Esophagus squamous epithelium (tissue), 4 donors: ENCODE results near the gene RBM6.

ENCODE experiments used
- POLR2A ChIP-seq, 4 donors: fragments of 450-650 bp; IDR thresholded peaks; one replicate each; pipeline ENCODE4 v1.6.1; 2017; ENCODE audit warnings: antibody characterized with exemption in 4 of 4, mild to moderate bottlenecking in 4 of 4, moderate library complexity in 3 of 4
- TF ChIP-seq, protein P1 (sequence below), 6 experiments: fragments of 450-650 bp in 4 of 6; fragments of 200-600 bp in 2 of 6; sonication (generic) in 2 of 6; IDR thresholded peaks; one replicate each; pipeline ENCODE4 v1.5.1; 2016 to 2019; ENCODE audit warnings: antibody characterized with exemption in 6 of 6, mild to moderate bottlenecking in 4 of 6, moderate library complexity in 4 of 6

- TF ChIP-seq, protein P1, sequence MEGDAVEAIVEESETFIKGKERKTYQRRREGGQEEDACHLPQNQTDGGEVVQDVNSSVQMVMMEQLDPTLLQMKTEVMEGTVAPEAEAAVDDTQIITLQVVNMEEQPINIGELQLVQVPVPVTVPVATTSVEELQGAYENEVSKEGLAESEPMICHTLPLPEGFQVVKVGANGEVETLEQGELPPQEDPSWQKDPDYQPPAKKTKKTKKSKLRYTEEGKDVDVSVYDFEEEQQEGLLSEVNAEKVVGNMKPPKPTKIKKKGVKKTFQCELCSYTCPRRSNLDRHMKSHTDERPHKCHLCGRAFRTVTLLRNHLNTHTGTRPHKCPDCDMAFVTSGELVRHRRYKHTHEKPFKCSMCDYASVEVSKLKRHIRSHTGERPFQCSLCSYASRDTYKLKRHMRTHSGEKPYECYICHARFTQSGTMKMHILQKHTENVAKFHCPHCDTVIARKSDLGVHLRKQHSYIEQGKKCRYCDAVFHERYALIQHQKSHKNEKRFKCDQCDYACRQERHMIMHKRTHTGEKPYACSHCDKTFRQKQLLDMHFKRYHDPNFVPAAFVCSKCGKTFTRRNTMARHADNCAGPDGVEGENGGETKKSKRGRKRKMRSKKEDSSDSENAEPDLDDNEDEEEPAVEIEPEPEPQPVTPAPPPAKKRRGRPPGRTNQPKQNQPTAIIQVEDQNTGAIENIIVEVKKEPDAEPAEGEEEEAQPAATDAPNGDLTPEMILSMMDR (IDR thresholded peaks at IDR 0.05): peak in 1 of 6 experiments; percentile 20
- no peak for TF ChIP-seq POLR2A (IDR thresholded peaks at IDR 0.05)
These were observed 58.4 kb downstream of the RBM6 start for GRCh38 chr3:49998326-49998725.
